CD14-positive monocyte (primary cell): Measurements from ENCODE around the gene WWOX. TPM values are rescaled to one million over a fixed set of nuclear protein-coding genes. Genes with fewer than 3 reads are reported as not detected.

Source experiments
- DNase-seq, 3 donors: peaks; one replicate each; pipeline ENCODE4 v3.0.0-alpha.2; 2011 to 2022
- H2AFZ ChIP-seq: 2 replicates; pipeline ENCODE4 v1.6.0; 2012; ENCODE audit warnings: mild to moderate bottlenecking, low read depth, low read length, inconsistent platforms; ENCODE audit not compliant: insufficient read depth, poor library complexity, severe bottlenecking
- H3K27ac ChIP-seq, 2 donors: 1 replicate in 1 of 2; 2 replicates in 1 of 2; pipeline ENCODE4 v1.5.1; 2012 to 2013; ENCODE audit warnings: low read length in 2 of 2, control low read depth in 1 of 2, inconsistent platforms in 1 of 2, low read depth in 1 of 2, mild to moderate bottlenecking in 1 of 2
- H3K27me3 ChIP-seq, 2 donors: one replicate each; pipeline versions ENCODE4 v1.6.0 to v1.6.1; 2011 to 2013; ENCODE audit warnings: low read length in 2 of 2; ENCODE audit not compliant: control insufficient read depth in 2 of 2, insufficient read depth in 2 of 2
- H3K36me3 ChIP-seq, 2 donors: replicated peaks in 1 of 2; 1 replicate in 1 of 2; 2 replicates in 1 of 2; pipeline versions ENCODE4 v1.5.1 to v1.6.1; 2012 to 2013; ENCODE audit warnings: low read length in 2 of 2, control low read depth in 1 of 2, inconsistent platforms in 1 of 2, mild to moderate bottlenecking in 1 of 2; ENCODE audit not compliant: insufficient read depth in 2 of 2, control insufficient read depth in 1 of 2
- H3K4me1 ChIP-seq, 2 donors: 1 replicate in 1 of 2; 2 replicates in 1 of 2; pipeline versions ENCODE4 v1.5.1 to v1.6.1; 2012 to 2013; ENCODE audit warnings: low read length in 2 of 2, control low read depth in 1 of 2, inconsistent platforms in 1 of 2, mild to moderate bottlenecking in 1 of 2, moderate library complexity in 1 of 2; ENCODE audit not compliant: insufficient read depth in 2 of 2, control insufficient read depth in 1 of 2
- H3K4me2 ChIP-seq: replicated peaks from 2 replicates; pipeline ENCODE3; 2012; ENCODE audit warnings: low read length, moderate library complexity, mild to moderate bottlenecking; ENCODE audit not compliant: poor library complexity, severe bottlenecking; ENCODE audit errors: extremely low read depth
- H3K4me3 ChIP-seq, 3 experiments: fragments of 200-600 bp in 1 of 3; sonication (generic) in 1 of 3; replicated peaks in 1 of 3; 1 replicate in 2 of 3; 2 replicates in 1 of 3; pipeline ENCODE4 v1.5.1; 2011 to 2013; ENCODE audit warnings: low read length in 3 of 3, mild to moderate bottlenecking in 3 of 3, control low read depth in 2 of 3, low read depth in 2 of 3, inconsistent platforms in 1 of 3, moderate library complexity in 1 of 3
- H3K79me2 ChIP-seq: 2 replicates; pipeline ENCODE4 v1.6.0; 2012; ENCODE audit warnings: mild to moderate bottlenecking, control low read depth, inconsistent platforms, low read length, moderate library complexity; ENCODE audit not compliant: insufficient read depth
- H3K9ac ChIP-seq: 2 replicates; pipeline ENCODE4 v1.6.0; 2017; ENCODE audit warnings: low read length, mild to moderate bottlenecking; ENCODE audit not compliant: insufficient read depth, poor library complexity, severe bottlenecking
- H3K9me3 ChIP-seq, 2 donors: replicated peaks in 1 of 2; 1 replicate in 1 of 2; 2 replicates in 1 of 2; pipeline versions ENCODE4 v1.5.1 to v1.6.1; 2012 to 2013; ENCODE audit warnings: low read length in 2 of 2, control low read depth in 1 of 2; ENCODE audit not compliant: control insufficient read depth in 1 of 2, insufficient read depth in 1 of 2
- H4K20me1 ChIP-seq: 2 replicates; pipeline ENCODE4 v1.6.0; 2012; ENCODE audit warnings: mild to moderate bottlenecking, low read length, control low read depth, moderate library complexity; ENCODE audit not compliant: insufficient read depth
- H3K27ac Mint-ChIP-seq, 7 donors: one replicate each; pipeline ENCODE4 v1.8.0; 2020; ENCODE audit warnings: mild to moderate bottlenecking in 7 of 7, mixed read lengths in 7 of 7, moderate library complexity in 6 of 7, inconsistent platforms in 2 of 7
- H3K27me3 Mint-ChIP-seq, 3 donors: one replicate each; pipeline ENCODE4 v1.8.0; 2021 to 2022; ENCODE audit warnings: low read depth in 3 of 3, mild to moderate bottlenecking in 3 of 3, mixed read lengths in 3 of 3, moderate library complexity in 3 of 3, inconsistent platforms in 1 of 3
- H3K36me3 Mint-ChIP-seq, 2 donors: one replicate each; pipeline ENCODE4 v1.8.0; 2020; ENCODE audit warnings: mixed read lengths in 2 of 2, inconsistent platforms in 1 of 2, mild to moderate bottlenecking in 1 of 2
- H3K4me1 Mint-ChIP-seq: one replicate; pipeline ENCODE4 v1.8.0; 2020; ENCODE audit warnings: mild to moderate bottlenecking, mixed read lengths
- H3K4me3 Mint-ChIP-seq, 2 donors: one replicate each; pipeline ENCODE4 v1.8.0; 2020; ENCODE audit warnings: mild to moderate bottlenecking in 2 of 2, mixed read lengths in 2 of 2, moderate library complexity in 1 of 2
- H3K9me3 Mint-ChIP-seq, 7 donors: one replicate each; pipeline ENCODE4 v1.8.0; 2020 to 2022; ENCODE audit warnings: mixed read lengths in 7 of 7, mild to moderate bottlenecking in 6 of 7, moderate library complexity in 6 of 7, inconsistent platforms in 2 of 7
- WGBS: methylation state at CpG from one replicate; pipeline ENCODE4 v1.1.5; 2013; ENCODE audit warnings: missing lambda C conversion rate; ENCODE audit not compliant: insufficient coverage; 5-methylcytosine and 5-hydroxymethylcytosine counted together
- intact Hi-C, 2 donors: fragments of 100-400 bp; cut with micrococcal nuclease; formaldehyde crosslinking; loops; one replicate each; pipeline versions ENCODE4 v1.15.0 to v1.15.1; 2023
- polyA plus RNA-seq, 3 donors: library from polyadenylated mRNA; depleted of rRNA in 1 of 3; unstranded in 2 of 3; stranded (reverse) in 1 of 3; fragments of 300-500 nt in 2 of 3; fragments of >200 nt in 1 of 3; fragmentation: Illumina TruSeq in 2 of 3; gene quantifications; 1 replicate in 2 of 3; 2 replicates in 1 of 3; pipeline ENCODE4 v1.2.3, GENCODE V29; 2012 to 2021
- TF ChIP-seq, protein P1 (sequence below): fragments of 200-600 bp; IDR thresholded peaks from one replicate; pipeline ENCODE4 v1.8.0; 2022; ENCODE audit warnings: antibody characterized with exemption, mild to moderate bottlenecking

The WWOX gene
- polyA plus RNA-seq, 3 donors: 4.0 to 7.0 (median 6.3) TPM

DNA sequence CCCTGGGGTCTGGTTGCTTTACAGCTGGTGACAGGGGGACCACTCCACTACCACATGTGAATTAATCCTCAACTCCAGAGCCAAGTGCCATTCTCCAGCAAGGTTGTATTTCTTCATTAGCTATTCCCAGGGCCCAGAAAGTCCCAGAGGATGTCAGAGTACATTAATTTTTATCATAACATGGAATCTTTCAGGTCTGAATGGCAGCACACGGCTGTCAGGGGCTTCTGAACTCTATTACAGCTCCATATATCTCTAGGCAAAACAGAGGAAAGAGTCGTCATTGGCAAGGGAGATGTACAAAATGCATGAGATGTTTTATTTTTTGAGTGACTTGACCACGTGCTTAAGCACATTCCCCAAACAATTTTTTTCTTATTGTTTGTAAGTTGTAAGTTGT, 303.4 kb downstream of the WWOX start:
- no peak overlapping the region for H3K4me2 ChIP-seq
- intact Hi-C loops: no loop called here
- no peak overlapping the region for H3K27ac Mint-ChIP-seq
- TF ChIP-seq, protein P1, sequence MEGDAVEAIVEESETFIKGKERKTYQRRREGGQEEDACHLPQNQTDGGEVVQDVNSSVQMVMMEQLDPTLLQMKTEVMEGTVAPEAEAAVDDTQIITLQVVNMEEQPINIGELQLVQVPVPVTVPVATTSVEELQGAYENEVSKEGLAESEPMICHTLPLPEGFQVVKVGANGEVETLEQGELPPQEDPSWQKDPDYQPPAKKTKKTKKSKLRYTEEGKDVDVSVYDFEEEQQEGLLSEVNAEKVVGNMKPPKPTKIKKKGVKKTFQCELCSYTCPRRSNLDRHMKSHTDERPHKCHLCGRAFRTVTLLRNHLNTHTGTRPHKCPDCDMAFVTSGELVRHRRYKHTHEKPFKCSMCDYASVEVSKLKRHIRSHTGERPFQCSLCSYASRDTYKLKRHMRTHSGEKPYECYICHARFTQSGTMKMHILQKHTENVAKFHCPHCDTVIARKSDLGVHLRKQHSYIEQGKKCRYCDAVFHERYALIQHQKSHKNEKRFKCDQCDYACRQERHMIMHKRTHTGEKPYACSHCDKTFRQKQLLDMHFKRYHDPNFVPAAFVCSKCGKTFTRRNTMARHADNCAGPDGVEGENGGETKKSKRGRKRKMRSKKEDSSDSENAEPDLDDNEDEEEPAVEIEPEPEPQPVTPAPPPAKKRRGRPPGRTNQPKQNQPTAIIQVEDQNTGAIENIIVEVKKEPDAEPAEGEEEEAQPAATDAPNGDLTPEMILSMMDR: no peak
- H3K4me3 Mint-ChIP-seq: no peak overlapping the region
- H4K20me1 ChIP-seq: no peaks in the 10 kb centered on the region
- H3K9me3 ChIP-seq: peaks cover 0 to 3% of the 10 kb centered on the region in 2 donors
- H3K9ac ChIP-seq: no peak overlapping the region
- H2AFZ ChIP-seq: no peak overlapping the region
- no peak overlapping the region for H3K27ac ChIP-seq
- H3K27me3 ChIP-seq: no peaks in the 10 kb centered on the region
- H3K27me3 Mint-ChIP-seq: peaks cover 0 to 2% (median 0%) of the 10 kb centered on the region in 3 donors
- no peaks in the 10 kb centered on the region for H3K79me2 ChIP-seq
- no CpG with 5 or more reads among the region's 3 CpGs for WGBS
- no peaks in the 10 kb centered on the region for H3K36me3 ChIP-seq
- H3K4me1 ChIP-seq: no peaks in the 10 kb centered on the region
- no peak for DNase-seq
- peaks cover under 1 to 19% (median 5%) of the 10 kb centered on the region in 7 donors for H3K9me3 Mint-ChIP-seq
- no peak overlapping the region for H3K4me3 ChIP-seq
- H3K4me1 Mint-ChIP-seq: no peaks in the 10 kb centered on the region
- no peaks in the 10 kb centered on the region for H3K36me3 Mint-ChIP-seq

DNA sequence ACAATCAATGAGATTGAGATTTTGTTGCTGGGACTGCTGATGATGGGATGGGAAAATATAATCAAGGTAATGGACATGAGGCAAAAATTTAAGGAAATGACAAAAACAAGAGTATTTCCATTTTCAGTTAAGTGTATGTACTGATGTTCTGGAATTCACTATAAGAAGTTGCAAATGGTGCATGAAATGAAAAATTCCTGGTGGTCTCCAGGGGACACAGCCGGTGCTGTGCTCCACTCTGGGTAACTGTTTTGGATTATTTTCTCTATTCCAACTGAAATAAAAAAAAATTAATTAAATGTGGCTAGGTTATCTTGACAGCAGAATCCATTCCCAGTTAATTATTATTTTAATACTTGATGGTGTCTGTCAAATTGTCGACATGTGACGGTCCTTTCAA, 305.6 kb downstream of the WWOX start:
- intact Hi-C loops: no loop called here
- no peaks in the 10 kb centered on the region for H3K4me1 ChIP-seq
- no CpG with 5 or more reads among the region's 3 CpGs for WGBS

More for the DNA sequence above, 305.6 kb downstream of the WWOX start:
- Histone ChIP-seq H2AFZ (no peak overlapping the region), H3K4me2 (no peak overlapping the region), H3K4me3 (no peak overlapping the region), H3K79me2 (no peaks in the 10 kb centered on the region), H3K36me3 (no peaks in the 10 kb centered on the region), H3K9ac (no peak overlapping the region), H4K20me1 (no peaks in the 10 kb centered on the region), H3K27ac (no peak overlapping the region), H3K27me3 (no peaks in the 10 kb centered on the region), H3K9me3 (peaks cover 0 to 11% of the 10 kb centered on the region in 2 donors)
- Mint-ChIP-seq H3K4me3 (no peak overlapping the region), H3K9me3 (peaks cover 4 to 23% (median 17%) of the 10 kb centered on the region in 7 donors), H3K36me3 (no peaks in the 10 kb centered on the region), H3K27me3 (no peaks in the 10 kb centered on the region), H3K4me1 (no peaks in the 10 kb centered on the region), H3K27ac (no peak overlapping the region)
- no peak for DNase-seq
- TF ChIP-seq, protein P1: no peak
